ENCODE data around the gene MRPS15.
"Not testable (repeated sequence)": the region's sequence is repeated elsewhere in the genome, so short reads cannot be mapped to it uniquely, and the experiment has no call there.

MRPS15 gene

DNA sequence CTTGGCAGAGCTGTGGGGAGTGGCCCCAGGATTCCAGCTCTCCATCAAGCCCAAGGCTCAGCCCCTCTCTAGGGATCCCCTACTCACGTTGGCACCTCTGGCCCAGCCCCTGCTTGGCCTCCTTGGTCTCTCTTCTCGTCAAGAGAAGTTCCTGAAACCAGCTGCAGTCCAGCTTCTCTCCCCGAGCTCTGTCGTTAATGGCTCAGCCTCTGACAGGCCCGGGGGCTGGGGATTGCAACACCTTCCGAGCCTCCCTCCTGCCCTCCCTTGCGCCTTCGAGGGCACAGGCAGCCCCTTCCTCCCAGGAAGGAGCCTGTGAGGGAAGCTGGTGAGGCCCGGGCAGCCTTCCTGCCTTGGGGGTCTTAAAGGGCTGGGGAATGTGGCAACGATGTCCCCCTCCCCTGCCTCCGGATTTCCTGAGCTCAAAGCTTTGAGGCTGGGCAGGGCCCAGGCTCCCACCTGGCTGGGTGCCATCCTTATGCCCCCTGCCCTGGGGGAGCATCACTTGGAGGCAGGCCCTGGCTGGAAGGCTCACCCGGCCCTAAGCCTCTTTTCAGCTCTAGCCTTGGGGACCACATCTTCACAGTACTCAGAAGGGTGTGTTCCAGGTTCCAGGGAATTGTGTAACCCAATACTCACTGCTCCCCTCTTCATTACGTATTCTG lies 18.7 kb upstream of the MRPS15 start, which contains the start of gene CSF3R:
Gene CSF3R (minus strand): TSS at position 190 of the 665 bp plus-strand sequence. CDS start 3,417 bp downstream, outside the sequence.
- DNase-seq (ENCODE audit: low spot score) = no peak

DNA sequence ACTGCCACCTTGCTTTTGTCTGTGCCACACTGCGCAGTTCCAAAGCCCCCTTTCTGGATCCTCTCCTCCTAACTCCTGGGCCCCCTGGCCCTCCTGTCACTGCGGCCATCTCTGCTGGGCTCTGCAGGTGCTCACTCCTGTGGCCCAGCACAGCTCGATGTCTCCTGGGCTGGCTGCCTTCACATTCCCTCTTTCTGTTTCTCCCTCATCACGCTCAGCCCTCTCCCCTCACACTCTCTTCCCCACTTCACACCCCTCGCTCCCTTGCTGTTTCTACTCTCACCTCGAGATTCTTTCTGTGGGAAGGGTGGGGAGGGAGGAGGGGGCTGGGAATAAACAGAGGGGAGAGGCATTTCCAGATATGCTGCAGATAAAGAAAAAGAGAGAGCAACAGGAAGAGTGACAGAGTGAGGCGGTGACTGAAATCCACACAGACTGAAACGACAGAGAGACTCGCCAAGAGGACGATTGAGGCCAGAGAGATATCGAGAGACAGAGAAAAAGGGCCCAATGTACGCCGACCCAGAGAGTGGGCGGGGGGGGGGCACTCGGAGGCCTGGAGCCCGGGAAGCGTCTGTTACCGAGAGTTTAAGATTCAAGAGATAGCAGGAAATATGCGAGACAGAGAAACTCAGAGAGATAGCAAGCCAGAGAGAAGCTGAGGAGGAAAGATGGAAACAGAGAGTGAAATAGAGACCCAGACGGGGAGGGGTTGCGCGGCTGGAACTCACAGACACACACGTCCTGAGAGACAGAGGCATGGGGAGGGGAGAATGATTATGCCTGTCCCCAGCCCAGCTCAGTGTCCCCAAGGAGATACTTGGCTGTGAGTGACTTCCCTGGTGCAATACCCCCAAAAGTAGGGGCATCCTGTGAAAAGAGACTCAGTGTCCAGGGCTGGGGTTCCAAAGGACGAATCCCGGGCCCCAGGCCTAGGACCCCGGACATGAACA lies 17.9 kb upstream of the MRPS15 start:
- DNase-seq (ENCODE audit: low spot score) = no peak

DNA sequence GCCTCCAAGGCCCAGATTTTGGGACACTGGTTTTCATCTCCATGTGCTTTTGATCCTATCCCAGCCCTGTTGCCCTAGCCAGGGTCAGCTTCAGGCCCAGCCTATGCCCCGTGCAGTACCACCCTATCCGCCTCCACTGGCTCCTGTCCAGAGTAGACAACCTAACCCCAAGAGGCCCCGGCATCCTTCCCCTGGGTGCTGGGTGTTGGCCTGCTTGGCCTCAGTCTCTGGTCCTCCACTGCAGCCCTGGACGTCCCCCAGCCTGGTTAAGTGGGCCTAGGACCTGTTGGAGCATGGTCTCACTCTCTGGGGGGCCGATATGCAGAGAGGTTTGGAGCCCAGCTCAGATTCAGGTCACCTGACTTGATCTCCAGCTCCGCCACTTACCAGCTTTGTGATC lies 16.9 kb upstream of the MRPS15 start:
- no peak for DNase-seq (ENCODE audit: low spot score)

DNA sequence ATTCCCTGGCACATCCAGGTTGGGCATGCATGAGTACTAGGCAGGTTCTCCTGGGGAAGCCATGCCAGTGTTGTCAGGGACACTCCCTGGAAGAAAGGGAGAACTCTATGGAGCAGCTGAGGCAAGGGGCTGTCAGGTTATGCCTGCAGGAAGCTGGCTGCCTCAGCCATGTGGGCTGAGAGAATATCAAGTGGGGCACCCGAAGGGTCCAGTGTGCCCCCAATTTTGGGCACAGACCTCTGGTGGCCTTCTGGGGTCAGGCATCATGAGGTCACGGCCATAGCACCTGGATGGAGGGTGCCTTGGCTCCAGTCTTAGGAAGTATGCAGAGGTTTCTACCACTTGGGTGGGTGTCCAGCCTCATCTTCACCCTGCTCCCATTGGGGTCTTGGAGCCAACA lies 16.0 kb upstream of the MRPS15 start:
- DNase-seq (ENCODE audit: low spot score) = no peak

DNA sequence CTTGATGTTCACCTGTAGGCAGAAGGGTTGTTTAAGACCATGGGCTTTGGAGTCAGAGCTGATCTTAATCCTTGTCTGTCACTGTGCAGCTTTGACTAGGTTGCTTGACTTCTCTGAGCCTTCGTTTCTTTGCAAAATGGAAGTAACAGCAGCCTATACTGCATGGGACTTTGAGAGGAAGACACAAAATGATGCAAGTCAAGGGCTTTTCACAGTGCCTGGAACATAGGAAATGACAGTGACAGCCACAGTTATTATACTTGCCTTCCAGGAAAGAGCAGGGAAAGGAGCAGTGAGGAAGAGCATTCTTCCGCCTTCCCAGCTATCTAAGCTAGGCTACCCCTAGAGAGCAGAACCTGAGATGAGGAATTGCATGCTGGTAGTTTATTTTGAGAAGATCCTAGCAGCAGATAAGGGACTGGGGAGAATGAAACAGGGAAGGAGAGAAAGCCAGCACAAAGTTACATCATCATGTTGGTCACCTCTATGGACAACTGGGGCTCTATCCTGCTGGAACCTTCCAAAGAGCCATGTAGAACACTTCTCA lies 15.4 kb upstream of the MRPS15 start:
- DNase-seq (ENCODE audit: low spot score) = no peak

DNA sequence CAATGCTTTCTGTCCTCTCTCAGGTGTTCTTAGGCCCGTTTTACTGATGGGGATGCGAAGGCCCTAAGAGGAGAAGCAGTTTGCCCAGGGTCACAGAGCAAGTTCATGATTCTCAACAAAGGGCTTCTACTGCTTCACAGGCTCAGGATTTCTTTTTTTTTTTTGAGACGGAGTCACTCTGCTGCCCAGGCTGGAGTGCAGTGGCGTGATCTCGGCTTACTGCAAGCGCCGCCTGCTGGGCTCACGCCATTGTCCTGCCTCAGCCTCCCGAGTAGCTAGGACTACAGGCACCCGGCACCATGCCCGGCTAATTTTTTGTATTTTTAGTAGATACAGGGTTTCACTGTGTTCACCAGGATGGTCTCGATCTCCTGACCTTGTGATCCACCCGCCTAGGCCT lies 13.4 kb upstream of the MRPS15 start:
- DNase-seq (ENCODE audit: low spot score) = not testable (repeated sequence)

DNA sequence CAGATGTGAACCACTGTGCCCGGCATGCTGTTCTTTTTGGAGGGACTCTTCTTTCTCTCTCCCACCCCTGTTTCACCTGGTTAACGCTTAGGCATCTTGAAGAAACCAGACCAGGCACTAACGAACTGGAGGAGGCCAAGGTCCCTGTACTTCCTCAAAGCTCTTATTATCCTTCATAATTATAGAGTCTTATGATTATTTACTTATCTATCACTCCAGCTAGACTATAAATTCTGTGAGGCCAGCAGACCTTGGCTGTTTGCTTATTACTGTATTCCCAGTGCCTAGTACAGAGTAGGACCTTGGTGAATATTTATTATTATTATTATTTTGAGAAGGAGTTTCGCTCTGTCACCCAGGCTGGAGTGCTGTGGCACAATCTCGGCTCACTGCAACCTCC lies 12.8 kb upstream of the MRPS15 start:
- DNase-seq (ENCODE audit: low spot score) = no peak

DNA sequence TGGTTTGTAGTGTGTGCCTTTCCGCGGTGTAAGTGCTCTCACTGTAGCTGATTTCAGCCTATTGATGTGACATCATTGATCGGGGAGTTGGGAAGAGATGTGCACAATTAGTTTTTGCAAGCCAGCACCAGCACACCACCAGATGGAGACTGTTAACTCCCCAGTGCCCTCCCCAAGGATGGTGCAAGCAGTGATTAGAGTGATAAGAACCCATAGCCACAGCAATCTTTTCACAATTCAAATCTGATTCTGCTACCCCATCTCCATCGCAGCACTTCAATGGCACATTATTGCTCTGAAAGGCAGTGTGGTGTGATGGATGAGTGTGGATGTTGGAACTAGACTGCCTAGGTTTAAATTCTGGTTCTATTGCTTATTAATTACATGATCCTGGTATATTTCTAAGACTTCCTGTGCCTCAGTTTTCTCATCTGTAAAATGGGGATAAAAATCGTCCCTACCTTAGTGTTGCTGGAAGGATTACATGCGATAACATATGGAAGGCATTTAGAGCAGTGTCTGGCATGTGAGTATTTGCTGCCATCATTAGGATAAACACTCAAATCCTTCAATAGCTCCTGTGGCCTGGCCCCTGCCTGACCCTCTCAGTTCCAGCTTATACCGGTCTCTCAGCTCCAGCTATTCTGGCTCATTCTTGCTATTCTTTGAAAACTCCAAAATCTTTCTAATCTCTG lies 11.9 kb upstream of the MRPS15 start:
- DNase-seq (ENCODE audit: low spot score) = no peak

DNA sequence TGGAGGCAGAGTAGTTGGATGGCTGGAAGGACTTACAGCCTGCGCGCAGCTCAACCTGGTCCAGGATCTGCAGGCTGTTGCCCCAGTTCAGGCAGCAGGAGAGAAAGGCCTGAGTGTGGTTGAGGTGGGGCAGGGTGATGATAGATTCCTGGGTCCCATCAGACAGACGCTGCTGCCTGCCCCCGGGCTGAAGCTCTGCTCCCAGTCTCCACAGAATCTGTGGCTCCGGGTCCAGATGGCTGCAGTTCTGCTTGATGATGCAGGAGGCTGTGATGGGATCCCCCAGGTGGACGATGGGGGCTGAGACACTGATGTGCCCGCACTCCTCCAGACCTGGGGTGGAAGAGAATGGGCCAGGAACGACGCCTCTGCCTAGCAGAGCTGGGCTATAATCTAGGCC lies 11.2 kb upstream of the MRPS15 start:
- no peak for DNase-seq (ENCODE audit: low spot score)

DNA sequence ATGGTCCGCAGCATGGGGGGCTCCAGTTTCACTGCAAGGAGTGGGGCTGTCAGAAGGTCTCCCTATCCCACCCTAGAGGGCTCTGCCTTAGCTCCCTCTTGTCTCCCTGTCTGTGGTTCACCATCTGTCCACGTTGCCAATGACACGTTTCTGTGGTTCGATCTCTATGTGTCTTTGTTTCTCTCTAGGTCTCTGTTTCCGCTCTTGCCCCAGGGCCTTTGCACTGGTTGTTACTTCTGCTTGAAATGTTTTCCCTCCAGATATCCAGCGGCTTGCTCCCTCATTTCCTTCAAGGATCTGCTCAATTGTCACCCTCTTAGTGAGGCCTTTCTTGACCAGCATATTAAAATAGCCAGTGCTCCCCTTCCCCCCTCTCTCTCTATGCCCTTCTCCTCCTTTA lies 8.5 kb upstream of the MRPS15 start:
- DNase-seq (ENCODE audit: low spot score) = no peak

DNA sequence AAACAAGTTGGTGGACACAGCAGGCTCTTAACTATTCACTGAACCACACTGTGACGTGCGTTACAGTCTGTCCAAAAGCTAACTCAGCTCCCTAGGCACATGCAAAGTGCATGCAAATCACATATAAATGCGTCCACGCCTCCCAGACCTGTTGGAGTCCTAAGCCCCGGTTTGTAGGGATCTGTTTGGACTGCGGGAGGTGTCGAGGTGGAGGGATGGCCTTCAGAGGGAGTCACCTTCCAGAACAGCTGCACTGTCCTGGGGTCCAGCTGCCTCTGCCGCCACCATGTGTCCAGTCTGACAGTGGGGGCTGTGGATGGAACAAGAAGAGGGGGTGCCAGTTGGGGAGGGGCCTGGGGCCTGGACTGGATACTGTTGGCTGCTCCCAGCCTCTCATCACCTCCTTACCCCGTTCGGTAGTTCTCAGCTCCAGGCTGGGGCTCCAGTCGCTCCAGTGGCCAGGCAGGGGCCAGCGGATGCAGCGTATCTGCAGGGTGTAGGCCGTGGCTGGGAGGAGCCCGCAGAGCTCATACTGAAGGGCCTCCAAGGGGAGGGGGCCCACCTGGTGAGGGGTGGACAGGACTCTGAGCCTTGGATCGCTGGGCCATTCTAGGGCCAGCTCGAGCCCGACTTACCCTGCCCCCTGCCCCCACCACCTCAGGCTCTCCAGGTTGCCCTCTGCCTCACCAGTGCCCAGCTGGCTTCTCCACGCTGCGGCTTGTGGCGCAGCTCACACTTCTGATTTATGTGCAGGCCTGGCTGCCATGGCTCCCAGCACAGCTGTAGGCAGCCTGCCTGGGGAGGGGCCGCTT lies 7.9 kb upstream of the MRPS15 start:
- no peak for DNase-seq (ENCODE audit: low spot score)

DNA sequence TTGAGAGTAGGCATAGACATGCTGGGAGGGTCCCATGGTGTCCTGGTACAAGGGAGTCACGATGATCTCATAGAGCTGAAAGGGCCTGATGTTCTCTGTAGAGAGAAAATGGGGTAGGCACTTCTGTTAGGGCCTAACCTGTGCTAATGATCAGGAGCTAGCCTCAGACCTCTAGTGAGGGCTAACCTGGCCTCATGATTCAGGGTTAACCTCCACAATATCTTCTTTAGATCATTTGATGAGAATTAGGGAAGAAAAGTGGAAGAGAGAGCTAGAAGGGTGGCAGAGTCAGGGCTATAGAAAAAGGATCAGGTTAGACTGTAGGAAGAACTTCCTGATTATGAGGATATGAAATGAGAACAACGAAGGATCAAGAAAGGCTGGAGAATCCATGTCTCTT lies 5.0 kb upstream of the MRPS15 start:
- no peak for DNase-seq (ENCODE audit: low spot score)

DNA sequence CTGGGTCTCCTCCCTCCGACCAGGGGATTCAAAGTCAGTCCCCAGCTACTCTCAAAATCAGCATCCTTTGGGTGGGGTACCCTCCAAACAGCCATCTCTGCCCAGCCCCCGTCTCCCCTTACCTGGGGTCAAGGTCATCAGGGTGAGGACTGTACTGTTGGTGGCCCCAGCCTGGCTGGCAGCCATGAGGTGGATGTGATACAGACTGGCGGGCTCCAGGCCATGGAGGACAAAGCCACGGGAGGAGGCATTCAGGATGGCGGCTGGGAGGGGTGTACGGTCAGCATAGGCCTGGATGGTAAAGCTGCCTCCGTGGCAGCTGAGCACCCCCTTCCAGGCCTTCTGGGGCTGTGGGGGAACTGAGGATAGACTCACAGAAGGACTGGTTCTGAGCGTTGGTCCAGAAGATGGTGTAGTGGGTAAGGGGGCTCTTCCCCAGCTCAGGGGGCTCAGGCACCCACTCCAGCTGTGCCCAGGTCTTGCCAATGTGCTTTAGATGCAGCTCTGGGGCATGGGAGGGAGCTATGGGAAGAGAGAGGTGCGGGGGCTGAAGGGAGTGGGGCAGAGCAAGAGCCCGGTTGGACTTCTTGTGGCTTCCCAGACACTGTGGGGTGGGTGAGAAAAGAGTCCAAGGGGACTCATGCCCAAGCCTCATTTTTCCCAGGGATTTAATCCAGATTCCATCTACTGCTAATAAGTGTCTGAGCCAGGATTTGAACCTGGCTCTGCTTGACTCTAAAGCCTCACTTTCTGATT lies 3.7 kb upstream of the MRPS15 start:
- no peak for DNase-seq (ENCODE audit: low spot score)

DNA sequence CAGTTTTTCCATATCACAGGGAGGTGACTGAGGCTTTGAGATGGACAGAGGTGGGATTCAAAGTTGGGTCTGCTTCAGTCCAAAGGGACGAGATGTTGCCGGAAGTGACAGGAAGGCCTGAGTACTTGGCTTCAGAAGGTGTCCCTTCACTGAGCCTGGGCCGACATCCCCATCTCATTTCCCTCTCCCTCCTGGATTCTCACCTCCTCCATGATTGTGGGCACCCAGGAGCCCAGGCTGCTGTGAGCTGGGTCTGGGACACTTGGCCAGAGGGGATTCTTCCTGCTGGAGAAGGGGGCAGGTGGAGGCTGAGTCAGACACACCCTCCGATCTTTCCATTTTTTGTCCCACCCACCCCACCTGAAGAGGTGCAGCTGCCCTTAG lies 2.8 kb upstream of the MRPS15 start:
- DNase-seq (ENCODE audit: low spot score) = no peak

DNA sequence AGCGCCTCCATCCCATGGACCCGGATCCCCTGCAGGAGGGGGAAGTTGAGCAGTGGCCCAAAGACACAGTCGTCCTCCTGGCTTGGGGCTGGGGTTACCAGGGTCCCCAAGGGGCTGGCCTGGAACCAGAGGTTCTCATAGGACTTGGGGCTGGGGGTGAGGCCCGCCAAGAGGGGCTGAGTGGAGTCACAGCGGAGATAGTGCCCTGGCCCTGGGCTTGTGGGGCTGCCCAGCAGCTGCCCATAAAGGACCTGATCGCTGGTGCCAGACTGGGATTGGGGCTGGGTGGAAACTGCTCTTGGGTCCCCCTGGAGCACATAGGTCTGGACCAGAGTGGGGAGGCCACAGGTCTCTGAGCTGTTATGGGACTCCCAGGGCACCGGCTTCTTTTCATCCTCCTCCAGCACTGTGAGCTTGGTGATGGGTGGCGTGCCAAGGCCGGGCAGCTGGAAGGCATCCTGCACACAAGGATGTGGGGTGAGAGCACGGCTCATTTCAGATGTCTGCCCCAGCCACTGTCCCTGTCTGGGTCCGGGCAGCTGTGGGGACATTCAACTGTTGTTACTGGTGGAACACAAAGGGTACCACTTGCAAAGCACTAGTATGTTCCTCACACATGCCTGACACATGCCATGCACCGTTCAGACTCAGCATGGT lies 2.3 kb upstream of the MRPS15 start:
- no peak for DNase-seq (ENCODE audit: low spot score)

DNA sequence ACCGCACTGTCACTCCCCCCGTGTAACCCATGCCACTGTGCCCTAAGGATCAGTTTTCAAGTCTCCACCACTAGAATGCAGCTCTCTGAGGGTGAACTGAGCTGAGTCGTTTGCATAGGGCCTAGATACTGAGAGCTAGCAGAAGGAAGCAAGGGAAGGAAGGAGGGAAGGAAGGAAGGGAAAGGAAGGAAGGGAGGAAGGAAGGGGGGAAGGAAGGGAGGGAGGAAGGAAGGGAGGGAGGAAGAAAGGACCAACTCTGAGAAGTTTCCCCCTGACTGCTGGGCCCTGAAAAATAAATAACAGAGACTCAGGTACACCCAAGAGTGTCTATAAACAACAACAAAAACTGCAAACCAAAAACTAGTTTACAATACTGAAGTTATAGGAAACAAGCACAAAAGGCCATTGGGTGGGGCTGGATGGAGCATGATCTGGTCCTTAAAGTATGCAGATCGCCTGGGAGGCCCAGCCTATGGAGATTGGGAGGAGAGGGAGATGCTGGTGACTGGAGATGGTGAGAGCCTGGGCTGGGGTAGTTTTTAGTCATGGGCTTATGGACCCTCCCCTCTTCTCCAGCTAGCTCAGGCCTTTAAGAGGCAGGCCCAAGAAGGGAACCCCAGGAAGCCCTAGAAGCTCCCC lies 1.7 kb upstream of the MRPS15 start:
- DNase-seq (ENCODE audit: low spot score) = peak; percentile 62

DNA sequence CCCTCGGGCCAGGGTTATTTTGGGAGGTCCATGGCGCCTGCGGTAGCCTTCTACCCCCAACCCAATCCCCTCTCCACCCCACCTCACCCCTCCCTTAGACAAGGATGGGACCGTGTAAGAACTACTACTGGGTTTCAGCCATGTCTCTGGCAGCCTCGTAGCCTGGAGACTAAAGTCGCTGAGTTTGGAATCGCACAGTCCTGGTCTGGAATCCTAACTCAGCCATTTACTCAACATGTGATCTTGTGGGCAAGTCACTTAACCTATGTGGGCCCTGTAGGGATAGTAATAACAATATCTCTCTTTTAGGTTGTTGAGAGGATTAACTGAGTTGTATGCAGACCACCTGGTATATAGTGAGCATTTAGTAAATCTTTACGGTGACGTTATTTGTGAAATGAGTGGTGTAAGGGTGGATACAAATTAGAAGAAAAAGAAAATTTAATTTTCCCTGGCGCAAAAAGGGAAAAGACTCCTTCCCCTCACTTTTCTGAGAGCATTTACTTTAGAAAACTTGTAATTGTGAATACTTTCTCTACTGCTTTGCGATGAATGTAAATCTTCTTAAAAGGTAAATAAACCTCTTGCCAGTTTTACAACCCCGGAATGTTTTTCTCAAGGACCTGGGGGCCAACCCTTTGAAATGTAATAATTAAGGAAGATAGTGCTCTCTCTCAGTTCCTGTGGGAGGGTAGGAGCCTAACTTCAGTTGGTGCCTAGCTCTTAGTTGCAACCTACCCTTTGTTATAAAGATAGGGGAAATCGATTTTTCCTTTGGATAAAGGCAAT lies 615 bp upstream of the MRPS15 start:
- DNase-seq (ENCODE audit: low spot score) = no peak

DNA sequence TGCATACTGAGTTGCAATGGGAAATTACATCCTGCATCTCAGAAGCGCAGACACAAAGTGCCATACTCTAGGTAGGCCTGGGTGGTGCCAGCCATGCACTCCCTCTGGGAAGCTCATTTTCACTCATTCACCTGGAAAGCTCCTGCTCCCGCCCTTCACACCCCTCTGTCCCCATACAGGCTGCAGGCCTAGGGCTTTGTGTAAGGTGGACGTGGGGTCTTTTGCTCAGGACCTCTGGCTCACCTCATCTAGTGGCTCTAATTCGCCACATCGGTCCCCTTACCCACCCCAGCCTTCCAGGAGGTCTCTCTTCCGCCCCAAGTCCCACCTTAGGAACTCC lies 751 bp downstream of the MRPS15 start:
- DNase-seq (ENCODE audit: low spot score) = no peak

DNA sequence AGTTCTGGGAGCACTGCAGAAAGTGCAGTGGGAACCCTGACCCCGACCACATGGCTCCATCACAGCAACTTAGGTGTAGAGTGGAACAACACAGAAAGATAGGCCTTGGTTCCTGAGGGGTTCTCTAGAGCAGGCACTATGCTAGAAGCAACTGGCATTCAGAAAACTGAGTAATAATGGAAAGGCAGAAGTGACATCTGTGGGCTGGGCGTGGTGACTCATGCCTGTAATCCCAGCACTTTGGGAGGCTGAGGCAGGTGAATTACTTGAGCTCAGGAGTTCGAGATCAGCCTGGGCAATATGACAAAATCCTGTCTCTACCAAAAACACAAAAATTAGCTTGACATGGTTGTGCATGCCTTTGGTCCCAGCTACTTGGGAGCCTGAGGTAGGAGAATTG lies 5.3 kb downstream of the MRPS15 start:
- DNase-seq (ENCODE audit: low spot score) = no peak

Measured in hepatic stellate cell (primary cell).